SU-DHL-6 (cell line): Measurements from ENCODE around the gene QPCTL.
A peak's percentile ranks its signal among the peaks of the same experiment; 100 is the strongest.
"Not testable (repeated sequence)": the region's sequence is repeated elsewhere in the genome, so short reads cannot be mapped to it uniquely, and the experiment has no call there.

Source experiments
- H2AFZ ChIP-seq: fragments of 200-600 bp; sonication (generic); 2 replicates; pipeline ENCODE4 v1.6.1; 2014; ENCODE audit warnings: low read depth, mild to moderate bottlenecking, moderate library complexity, mixed read lengths, antibody characterized with exemption, low read length; ENCODE audit not compliant: severe bottlenecking
- H3F3A ChIP-seq: fragments of 200-600 bp; shearing (Covaris generic); 2 replicates; pipeline ENCODE4 v1.6.0; 2016; ENCODE audit warnings: antibody characterized with exemption, mild to moderate bottlenecking; ENCODE audit not compliant: insufficient read depth
- H3K27ac ChIP-seq: fragments of 200-600 bp; sonication (generic); 2 replicates; pipeline ENCODE4 v1.5.1; 2016; ENCODE audit warnings: low read depth, mild to moderate bottlenecking, low read length, moderate library complexity, mixed read lengths
- H3K27me3 ChIP-seq: fragments of 200-600 bp; sonication (generic), shearing (Covaris generic); 2 replicates; pipeline ENCODE4 v1.6.0; 2014; ENCODE audit warnings: mild to moderate bottlenecking, low read length
- H3K36me3 ChIP-seq: fragments of 200-600 bp; sonication (generic); 2 replicates; pipeline ENCODE4 v1.6.1; 2014; ENCODE audit warnings: mild to moderate bottlenecking, low read length, mixed read lengths
- H3K4me2 ChIP-seq: fragments of 300-600, 200-600 bp; shearing (Covaris generic), sonication (generic); 2 replicates; pipeline ENCODE4 v1.6.0; 2014; ENCODE audit warnings: low read length, low read depth, mild to moderate bottlenecking; ENCODE audit not compliant: poor library complexity, severe bottlenecking
- H3K4me3 ChIP-seq: fragments of 200-600 bp; sonication (generic); 2 replicates; pipeline ENCODE4 v1.5.1; 2014; ENCODE audit warnings: antibody characterized with exemption, low read length, mild to moderate bottlenecking, mixed read lengths; ENCODE audit not compliant: insufficient read depth, poor library complexity, severe bottlenecking
- H3K79me2 ChIP-seq: fragments of 200-600 bp; sonication (generic); 2 replicates; pipeline ENCODE4 v1.6.1; 2014; ENCODE audit warnings: mild to moderate bottlenecking, low read length, moderate library complexity; ENCODE audit not compliant: insufficient read depth
- H3K9ac ChIP-seq: fragments of 200-600 bp; sonication (generic); 2 replicates; pipeline ENCODE4 v1.7.0; 2014; ENCODE audit warnings: mild to moderate bottlenecking, low read length
- H3K9me2 ChIP-seq: fragments of 200-600 bp; sonication (generic); replicated peaks from 2 replicates; pipeline ENCODE4 v1.6.1; 2014; ENCODE audit warnings: low read length; ENCODE audit not compliant: insufficient read depth
- H3K9me3 ChIP-seq: fragments of 200-600 bp; sonication (generic); 2 replicates; pipeline ENCODE4 v1.6.1; 2014; ENCODE audit warnings: low read length, mixed read lengths; ENCODE audit not compliant: insufficient read depth
- H4K20me1 ChIP-seq: fragments of 200-600 bp; sonication (generic); 2 replicates; pipeline ENCODE4 v1.6.1; 2014; ENCODE audit warnings: low read depth, mild to moderate bottlenecking, antibody characterized with exemption, low read length, moderate library complexity, mixed read lengths
- EZH2phosphoT487 ChIP-seq: fragments of 200-600 bp; sonication (generic), shearing (Covaris generic); conservative IDR thresholded peaks from 2 replicates; pipeline ENCODE4 v1.6.1; 2018; ENCODE audit warnings: mild to moderate bottlenecking, antibody characterized with exemption, low read length, moderate library complexity, mixed read lengths
- TF ChIP-seq, protein P1 (sequence below): fragments of 200-600 bp; sonication (generic); IDR thresholded peaks from one replicate; pipeline ENCODE4 v1.5.1; 2017; ENCODE audit warnings: antibody characterized with exemption, mild to moderate bottlenecking, low read length, moderate library complexity; ENCODE audit not compliant: insufficient read depth, poor library complexity, severe bottlenecking

QPCTL gene

DNA sequence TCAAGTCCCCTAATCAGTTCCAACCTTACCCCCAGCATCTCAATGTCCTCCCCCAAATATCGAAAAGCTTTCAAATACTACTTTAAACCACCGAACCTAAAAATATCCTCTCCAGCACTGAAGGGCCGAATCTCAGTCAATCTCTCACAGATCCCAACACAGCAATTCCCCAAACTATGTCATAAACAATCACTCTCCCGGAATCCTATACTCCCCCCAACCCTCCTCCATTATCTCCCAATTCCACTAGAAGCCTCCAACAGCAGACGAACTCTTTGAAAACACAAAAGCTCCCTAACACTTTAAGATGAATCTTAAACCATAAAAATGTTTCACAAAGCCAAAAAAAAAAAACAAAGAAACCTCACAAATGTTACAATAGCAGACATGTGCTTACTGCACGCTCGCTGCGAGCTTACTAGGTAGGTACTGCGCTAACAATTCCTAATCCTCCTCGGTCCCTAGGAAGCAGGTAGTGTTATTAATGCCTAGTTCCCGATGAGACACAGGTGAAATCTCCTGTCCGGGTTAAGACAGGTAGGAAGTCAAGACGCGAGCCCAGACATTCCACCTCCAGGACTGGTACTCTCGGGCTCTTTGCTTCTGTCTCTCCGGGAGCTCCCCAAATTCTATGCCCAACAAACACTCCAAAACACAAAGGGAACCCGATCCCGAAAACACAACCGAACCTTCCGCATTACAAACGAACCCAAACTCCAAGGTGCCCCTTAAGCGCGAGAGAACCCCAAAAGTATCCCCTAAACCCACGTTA lies 24.1 kb downstream of the QPCTL start:
- Histone ChIP-seq H3K9me2 (no peaks in the 10 kb centered on the region), H4K20me1 (no peaks in the 10 kb centered on the region), H2AFZ (peak overlapping the region; percentile 38), H3K79me2 (peaks cover 51% of the 10 kb centered on the region), H3F3A (peaks cover 11% of the 10 kb centered on the region), H3K4me3 (peak overlapping the region; percentile 80), H3K4me2 (peak overlapping the region; percentile 95), H3K36me3 (no peaks in the 10 kb centered on the region), H3K9me3 (no peaks in the 10 kb centered on the region), H3K9ac (peak overlapping the region; percentile 89), H3K27me3 (no peaks in the 10 kb centered on the region), H3K27ac (peak overlapping the region; percentile 73)
- no peak for TF ChIP-seq EZH2phosphoT487

DNA sequence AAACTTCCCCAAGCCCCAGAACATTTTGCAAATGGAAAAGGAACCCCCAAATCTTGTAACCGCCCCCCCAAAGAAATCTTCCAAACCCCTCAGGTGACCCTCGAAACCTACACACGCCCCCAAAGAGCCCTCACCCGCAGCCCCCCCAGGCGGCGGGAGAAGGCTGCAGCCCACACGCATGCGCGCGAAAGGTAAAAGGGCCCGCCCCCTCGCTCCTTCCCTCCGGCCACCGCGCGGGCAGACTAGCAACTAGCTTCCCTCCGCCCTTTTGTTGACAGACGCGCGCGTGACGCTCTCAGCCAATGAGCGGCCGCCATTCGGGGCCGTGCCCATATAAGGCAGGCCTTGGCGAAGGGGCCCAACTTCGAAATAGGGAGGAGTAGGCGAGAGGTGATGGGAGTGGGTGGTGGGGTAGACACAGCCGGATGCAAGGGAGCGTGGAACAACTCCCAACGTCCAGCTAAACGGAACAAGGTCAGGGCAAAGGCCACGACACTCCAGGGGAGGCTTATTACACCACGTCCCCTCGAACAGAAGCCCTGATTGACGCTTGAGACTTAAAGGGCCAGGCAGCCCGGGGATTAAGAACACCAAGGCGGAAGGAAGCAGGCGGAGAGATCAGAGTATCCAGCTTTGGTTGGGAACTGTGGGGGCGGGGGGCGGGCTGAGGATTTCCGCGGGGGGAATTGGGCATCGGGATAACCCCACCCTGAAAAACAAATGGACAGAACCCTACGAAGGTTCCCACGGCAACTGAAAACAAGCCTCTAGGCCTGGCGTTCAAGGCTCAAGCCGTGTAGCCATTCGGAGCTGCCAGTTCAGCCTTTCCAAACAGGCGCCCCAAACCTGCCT lies 24.9 kb downstream of the QPCTL start:
- no peaks in the 10 kb centered on the region for H3K9me3 ChIP-seq
- peak overlapping the region; percentile 95 for H3K4me2 ChIP-seq
- H3K27me3 ChIP-seq = no peaks in the 10 kb centered on the region
- H3K27ac ChIP-seq = peak overlapping the region; percentile 79
- no peaks in the 10 kb centered on the region for H3K9me2 ChIP-seq
- H3F3A ChIP-seq = peaks cover 11% of the 10 kb centered on the region
- peak overlapping the region; percentile 38 for H2AFZ ChIP-seq
- H3K79me2 ChIP-seq = peaks cover 45% of the 10 kb centered on the region
- H3K9ac ChIP-seq = peak overlapping the region; percentile 89
- H3K36me3 ChIP-seq = no peaks in the 10 kb centered on the region
- no peak for TF ChIP-seq EZH2phosphoT487
- TF ChIP-seq, protein P1, sequence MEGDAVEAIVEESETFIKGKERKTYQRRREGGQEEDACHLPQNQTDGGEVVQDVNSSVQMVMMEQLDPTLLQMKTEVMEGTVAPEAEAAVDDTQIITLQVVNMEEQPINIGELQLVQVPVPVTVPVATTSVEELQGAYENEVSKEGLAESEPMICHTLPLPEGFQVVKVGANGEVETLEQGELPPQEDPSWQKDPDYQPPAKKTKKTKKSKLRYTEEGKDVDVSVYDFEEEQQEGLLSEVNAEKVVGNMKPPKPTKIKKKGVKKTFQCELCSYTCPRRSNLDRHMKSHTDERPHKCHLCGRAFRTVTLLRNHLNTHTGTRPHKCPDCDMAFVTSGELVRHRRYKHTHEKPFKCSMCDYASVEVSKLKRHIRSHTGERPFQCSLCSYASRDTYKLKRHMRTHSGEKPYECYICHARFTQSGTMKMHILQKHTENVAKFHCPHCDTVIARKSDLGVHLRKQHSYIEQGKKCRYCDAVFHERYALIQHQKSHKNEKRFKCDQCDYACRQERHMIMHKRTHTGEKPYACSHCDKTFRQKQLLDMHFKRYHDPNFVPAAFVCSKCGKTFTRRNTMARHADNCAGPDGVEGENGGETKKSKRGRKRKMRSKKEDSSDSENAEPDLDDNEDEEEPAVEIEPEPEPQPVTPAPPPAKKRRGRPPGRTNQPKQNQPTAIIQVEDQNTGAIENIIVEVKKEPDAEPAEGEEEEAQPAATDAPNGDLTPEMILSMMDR = peak; percentile 12
- peak overlapping the region; percentile 80 for H3K4me3 ChIP-seq
- H4K20me1 ChIP-seq = no peaks in the 10 kb centered on the region

DNA sequence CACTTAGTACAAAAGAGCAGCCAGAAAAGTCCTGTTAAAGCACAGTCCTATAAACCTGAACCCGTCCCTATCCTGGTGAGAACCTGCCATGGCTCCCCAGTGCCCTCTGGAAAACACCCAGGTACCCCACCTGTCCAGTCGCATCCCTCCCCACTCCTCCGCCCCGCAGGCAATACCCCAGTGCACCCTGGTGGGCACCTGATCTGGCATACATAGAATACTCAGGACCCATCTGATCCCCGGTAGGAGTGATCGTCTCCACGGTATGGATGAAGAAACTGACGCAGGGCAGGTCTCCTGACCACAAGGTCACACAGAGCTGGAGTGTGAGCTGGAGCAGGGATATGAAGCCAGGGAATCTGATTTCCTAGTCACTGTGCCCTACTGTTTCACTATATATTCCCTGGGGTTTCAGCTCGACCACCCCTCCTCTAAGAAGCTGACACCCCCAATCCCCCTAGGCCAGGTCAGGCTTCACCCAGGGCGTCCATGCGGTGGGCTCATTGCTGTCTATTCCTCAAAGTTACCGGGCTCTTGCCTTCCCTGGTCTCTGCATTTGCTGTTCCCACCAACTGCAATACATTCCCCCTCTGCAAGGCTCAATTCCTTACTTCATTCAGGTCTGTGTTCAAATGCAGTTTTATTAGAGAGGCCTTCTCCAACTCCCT lies 25.7 kb downstream of the QPCTL start:
- TF ChIP-seq, protein P1 = no peak
- TF ChIP-seq EZH2phosphoT487 = no peak
- Histone ChIP-seq H3K4me3 (peak overlapping the region; percentile 53), H3K79me2 (peaks cover 45% of the 10 kb centered on the region), H4K20me1 (no peaks in the 10 kb centered on the region), H3F3A (peaks cover 11% of the 10 kb centered on the region), H3K27ac (peak overlapping the region; percentile 79), H3K36me3 (no peaks in the 10 kb centered on the region), H3K4me2 (peak overlapping the region; percentile 70), H2AFZ (no peak overlapping the region), H3K9ac (peak overlapping the region; percentile 89), H3K9me3 (no peaks in the 10 kb centered on the region), H3K9me2 (no peaks in the 10 kb centered on the region), H3K27me3 (no peaks in the 10 kb centered on the region)

DNA sequence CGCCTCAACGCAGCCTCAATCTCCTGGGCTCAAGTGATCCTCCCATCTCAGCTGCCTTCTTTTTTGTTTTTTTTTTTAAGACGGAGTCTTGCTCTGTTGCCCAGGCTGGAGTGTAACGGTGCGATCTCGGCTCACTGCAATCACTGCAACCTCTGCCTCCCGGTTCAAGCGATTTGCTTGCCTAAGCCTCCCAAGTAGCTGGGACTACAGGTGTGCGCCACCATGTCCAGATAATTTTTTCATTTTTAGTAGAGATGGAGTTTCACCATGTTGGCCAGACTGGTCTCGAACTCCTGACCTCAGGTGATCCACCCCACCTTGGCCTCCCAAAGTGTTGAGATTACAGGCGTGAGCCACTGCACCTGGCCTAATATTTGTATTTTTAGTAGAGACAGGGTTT lies 27.6 kb downstream of the QPCTL start:
- H3K4me3 ChIP-seq, H3K9me2 ChIP-seq, H3K27ac ChIP-seq, H3F3A ChIP-seq, H3K9ac ChIP-seq, H4K20me1 ChIP-seq, H2AFZ ChIP-seq, H3K9me3 ChIP-seq, H3K4me2 ChIP-seq, H3K36me3 ChIP-seq, H3K27me3 ChIP-seq: not testable (repeated sequence)
- H3K79me2 ChIP-seq = peaks cover 46% of the 10 kb centered on the region

DNA sequence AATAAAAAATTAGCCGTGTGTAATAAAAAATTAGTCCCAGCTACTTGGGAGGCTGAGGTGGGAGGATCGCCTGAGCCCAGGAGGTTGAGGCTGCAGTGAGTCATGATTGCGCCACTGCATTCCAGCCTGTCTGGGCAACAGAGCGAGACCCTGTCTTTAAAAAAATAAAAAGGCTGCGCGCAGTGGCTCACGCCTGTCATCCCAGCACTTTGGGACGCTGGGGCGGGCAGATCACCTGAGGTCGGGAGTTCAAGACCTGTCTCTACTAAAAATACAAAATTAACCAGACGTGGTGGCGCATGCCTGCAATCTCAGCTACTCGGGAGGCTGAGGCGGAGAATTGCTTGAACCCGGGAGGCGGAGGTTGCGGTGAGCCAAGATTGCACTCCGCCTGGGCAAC lies 36.2 kb downstream of the QPCTL start:
- H3K9me2 ChIP-seq, H4K20me1 ChIP-seq, H3F3A ChIP-seq, H3K27ac ChIP-seq, H3K9ac ChIP-seq, H3K4me3 ChIP-seq, H3K9me3 ChIP-seq, H3K27me3 ChIP-seq, H3K4me2 ChIP-seq, H2AFZ ChIP-seq, H3K36me3 ChIP-seq: not testable (repeated sequence)
- H3K79me2 ChIP-seq = peaks cover 66% of the 10 kb centered on the region
